CD4-positive, alpha-beta T cell treated with Interleukin-15 for 1 hour (primary cell): ENCODE results near the gene FAM83G.

ENCODE experiments used
- DNase-seq: peaks from one replicate; pipeline ENCODE4 v3.0.0-alpha.2; 2020

The FAM83G gene

DNA sequence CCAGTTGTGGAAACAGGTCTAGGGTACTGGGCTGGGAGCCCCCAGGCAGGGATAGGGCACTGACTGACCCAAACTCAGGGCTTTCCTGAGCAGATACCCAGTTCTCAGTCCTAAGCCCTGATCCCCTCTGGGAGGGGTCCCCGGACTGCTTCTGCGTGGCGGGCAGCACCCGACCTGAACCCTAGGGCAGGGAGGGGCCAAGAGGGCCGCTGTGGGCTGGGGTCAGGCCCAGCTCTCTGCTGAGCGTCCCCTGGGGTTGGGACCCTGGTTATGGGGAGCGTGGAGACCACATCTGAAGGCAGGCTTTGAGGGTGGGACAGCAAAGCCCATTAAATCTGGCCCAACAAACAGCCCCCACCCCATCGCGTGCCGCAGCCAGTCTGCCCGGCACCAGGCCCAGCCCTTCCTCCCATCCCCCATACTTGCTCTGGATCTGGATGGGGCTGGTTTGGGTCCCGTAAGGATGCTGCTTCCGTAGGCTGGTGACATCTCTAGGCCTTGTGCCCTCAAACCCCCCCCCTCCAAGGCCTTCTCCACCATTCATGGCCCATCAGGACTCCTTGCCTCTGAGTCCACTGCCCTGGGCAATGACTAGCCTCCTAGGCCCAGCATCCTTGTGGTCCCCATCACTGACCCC is 691 bp upstream of the FAM83G start:
- no peak for DNase-seq

DNA sequence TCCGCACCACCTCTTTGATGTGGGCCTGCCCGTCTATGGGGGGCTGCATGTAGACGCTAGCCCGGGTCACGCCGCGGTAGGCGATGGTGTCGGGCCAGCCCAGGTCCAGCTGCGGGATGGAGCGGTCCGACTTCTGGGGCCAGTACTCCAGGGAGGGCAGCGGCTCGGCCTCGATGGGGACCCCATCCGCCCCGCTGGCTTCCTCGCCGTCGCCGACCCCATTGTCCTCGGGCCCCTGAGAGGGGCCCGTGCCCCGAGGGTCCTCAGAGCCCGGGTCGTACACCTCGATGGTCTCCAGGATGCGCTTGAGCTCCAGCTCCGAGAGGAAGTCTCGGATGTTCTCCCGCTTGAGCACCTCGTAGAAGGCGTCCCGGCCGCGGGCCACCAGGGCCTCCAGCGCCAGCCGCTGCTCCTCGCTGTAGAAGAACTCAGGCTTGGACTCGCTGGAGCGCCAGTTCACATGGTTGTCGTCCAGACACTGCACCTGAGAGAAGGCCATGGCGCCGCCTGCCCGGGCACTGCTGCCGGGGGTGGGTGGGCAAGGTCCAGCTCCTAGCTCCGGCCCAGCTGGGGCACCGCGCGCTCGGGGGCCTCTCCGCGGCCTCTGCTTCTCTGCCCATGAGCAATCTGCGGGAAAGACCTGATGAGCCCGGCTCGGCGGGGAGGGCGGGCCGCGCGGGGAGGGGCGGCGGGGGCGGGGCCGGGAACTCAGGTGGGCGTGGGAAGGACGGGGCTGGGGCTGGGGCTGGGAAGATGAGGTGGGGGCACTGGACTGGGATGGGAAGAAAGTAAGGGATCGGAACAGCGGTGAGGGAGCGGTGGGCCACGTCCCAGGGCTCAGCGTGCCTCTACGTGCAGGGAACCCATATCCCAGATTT is 782 bp downstream of the FAM83G start:
- DNase-seq, result no peak

DNA sequence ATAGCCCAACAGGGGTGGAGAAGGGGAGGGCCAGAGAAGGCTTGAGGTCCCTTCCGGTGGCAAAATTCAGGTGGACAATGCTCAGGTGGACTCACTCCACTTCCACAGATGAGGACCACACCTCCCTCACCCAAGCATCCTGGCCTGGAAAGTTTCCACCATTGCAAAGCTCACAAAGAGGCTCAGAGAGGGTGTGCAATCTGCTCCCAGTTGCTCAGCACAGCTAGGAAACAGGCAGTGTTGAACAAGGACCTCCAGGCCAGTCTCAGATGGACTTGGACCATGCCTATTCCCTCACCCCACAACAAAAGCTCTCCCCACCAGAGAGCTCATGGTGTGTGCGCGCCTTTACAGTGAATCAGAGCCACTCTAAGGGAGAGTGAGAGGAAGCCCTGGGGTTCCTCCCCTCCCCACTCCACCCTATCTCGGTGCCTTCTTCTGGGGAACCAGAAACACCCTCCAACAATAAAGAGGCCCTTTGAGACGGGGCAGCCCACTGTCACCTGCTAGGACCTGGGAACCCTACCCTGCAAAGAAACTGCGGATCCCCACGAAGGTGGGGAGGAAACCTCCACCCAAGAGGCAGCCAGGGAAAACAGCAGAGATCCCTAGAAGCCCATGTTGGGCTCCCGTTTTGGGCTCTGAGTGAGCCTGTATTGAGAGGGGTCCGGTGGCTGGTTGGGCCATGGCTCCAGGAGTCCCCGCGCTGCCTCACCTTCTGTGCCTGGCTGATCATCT is 1.6 kb downstream of the FAM83G start:
- no peak for DNase-seq

DNA sequence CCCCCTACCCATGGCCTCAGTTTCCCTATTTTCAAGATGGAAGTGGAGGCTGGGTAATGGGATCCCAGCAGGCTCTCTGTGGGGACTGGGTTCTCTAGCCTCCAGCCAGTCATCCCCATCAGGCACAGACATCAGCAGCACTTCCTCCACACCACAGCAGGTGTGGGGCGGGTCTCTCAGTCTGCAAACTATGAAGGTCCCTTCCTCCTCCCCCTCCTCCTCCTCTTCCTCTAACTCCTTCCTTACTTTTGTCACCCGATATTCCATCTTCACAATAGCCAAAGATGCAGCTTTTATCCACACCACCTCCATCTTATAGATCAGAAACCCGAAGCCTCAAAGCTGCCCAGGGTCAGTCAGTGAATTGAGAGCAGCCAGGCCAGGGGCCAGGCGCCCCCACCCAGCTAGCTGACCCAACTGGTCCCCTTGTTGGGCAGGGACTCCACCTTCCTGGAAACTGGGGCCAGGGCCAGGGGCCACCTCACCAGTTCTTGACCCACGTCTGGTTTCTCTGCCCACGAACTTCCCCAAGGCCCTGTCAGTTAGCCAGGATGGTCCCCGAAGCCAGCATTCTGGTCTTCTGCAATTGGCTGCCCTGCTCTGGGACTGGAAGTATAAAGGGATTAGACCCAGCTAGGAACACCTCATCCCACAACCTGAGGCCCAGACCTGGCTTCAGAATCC is 2.5 kb downstream of the FAM83G start:
- DNase-seq, result no peak

DNA sequence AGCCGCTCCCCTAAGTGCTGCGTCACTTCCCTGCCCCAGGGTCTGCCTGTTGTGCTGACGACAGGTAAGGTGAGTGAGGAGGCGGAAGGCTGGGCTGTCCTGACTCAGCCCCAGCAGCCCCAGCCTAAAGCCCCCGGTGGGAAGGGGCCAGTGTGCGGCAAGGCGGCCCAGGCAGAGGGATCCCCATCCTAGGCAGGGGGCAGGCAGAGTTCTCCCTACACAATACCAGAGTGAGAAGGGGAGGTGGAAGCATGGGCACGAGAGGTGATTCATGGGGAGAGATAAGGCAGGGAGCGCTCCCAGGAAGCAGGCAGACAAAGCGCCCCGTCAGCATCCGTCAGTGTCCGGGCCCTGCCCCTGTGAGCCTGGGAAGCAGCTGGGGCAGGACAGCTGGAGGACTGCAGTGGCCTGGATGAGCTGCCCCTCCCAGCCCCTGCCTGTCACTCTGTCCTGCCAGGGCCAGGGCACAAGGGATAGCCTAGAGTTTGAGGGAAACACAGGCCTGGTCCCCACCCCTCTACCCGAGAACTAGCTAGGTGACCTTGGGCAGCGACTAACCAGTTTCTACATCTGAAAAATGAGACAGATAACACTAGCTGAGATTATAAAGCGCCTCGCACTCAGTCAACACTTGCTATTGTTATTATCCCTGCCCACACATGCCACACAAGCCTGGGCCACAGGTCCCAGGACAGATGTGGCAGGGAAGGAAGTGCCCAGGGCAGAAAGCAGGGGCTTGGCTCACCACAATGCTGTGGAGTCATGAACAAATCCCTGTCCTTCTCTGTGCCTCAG is 3.8 kb downstream of the FAM83G start:
- no peak for DNase-seq

DNA sequence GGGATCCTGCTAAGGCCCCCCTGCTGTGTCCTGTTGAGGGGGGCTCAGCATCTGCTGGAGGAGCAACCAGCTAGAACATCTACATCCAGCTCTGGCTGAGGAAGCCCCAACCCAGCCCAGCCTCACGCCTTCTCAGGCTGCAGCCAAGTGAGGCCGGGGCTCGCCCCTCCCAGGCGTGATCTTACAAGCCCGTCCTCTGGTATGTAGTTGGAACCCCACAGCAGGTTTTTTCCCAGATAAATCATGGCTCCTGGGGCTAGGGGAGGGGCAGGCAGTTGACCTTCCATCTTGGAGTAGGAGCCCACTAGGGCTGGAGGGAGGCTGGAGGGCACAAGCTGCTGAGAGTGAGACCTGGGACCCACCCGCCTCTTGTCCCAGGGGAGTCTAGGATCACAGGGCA is 4.7 kb downstream of the FAM83G start:
- no peak for DNase-seq

DNA sequence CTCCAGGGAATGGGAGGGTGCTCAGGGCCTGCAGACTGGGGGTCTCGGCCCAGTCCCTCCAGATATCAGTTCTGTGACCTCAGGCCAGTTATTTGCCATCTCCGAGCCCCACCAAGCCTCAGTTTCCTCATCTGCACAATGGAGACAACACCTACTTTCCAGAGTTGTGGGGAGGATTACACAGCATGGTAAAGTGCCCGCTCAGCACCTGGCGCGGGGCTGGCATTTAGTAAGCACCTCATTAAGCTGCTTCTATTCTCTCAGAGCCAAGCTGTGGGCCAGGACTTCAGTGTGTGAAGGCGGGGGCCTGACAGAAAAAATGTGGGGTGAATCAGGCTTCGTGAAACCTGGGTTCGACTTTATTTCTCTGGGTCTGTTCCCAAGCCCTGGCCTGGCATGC is 5.2 kb downstream of the FAM83G start:
- no peak for DNase-seq

DNA sequence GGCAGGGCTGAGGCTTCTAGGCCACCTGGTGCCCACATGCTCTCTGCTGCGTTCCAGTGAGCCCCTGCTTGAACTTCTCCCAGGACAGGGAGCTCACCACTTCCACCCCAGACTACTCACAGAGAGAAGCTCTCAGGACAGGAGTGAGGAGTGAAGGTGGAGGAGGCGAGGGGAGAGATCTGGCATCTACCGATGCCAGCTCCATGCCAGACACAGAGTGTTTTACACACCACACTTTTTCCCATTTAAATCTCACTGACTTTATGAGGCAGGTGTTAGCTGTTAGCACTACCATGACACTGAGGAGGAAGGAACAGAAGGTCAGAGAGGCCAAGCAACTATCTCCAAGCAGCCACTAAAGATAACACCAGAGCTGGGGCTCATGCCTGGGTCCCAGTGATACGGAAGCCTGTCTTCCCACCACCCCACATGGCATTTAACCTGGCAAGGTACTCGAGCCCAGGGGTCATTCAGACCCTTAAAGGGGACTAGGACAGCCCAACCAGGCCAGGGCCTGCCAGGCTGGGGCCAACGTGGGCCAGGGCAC is 6.8 kb downstream of the FAM83G start:
- DNase-seq, result no peak

DNA sequence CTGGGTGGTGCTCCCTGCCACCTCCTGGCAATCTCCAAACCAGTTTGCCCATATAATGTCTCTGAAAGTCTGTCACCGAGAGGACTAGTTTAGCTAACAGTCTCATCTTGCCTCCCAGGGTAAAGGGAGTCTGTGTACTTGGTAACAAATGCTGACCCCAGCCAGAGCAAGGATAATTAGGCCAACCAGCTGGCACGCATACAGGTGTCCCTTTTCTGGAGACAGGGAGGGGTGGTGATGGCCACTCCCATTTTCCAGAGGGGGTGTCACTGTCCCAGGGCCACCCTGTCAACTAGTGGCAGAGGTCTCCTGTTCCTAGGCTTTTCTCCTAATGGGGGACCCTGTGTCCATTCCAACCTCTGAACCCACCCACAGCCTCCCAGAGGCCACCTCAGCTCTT is 8.1 kb downstream of the FAM83G start:
- no peak for DNase-seq

DNA sequence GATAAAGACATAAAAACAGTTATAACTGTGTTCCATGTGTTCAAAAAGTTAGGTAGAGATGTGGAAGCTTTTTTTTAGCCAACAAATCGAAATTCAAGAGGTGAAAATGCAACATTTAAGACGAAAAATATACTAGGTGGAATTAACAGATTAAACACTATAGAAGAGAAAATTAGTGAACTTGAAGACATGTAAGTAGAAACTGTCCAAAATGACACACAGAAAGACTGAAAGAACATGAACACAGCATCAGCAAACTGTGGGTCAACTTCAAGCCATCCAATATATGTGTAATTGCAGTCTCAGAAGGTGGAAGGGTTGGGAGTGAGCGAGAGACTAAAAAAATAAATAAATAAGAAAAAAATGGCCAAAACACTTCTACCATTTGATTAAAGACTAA is 9.3 kb downstream of the FAM83G start:
- no peak for DNase-seq

DNA sequence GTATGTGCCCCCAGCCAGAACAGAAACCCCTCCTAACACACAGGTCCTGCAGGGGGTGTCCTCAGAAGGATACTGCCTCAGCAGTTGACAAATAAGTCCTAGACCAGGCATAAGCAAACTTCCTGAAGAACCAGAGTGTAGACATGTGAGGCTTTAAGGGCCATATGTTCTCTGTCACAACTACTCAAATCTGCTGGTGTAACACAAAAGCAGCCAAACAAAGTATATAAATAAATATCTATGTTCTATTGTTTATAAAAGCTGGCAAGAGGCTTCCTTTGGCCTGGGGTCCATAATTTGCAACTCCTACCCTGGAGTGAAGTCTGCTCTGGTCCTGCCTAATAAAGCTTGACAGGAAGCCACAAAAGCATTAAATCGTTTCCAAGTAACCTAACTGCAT is 9.9 kb downstream of the FAM83G start:
- no peak for DNase-seq

DNA sequence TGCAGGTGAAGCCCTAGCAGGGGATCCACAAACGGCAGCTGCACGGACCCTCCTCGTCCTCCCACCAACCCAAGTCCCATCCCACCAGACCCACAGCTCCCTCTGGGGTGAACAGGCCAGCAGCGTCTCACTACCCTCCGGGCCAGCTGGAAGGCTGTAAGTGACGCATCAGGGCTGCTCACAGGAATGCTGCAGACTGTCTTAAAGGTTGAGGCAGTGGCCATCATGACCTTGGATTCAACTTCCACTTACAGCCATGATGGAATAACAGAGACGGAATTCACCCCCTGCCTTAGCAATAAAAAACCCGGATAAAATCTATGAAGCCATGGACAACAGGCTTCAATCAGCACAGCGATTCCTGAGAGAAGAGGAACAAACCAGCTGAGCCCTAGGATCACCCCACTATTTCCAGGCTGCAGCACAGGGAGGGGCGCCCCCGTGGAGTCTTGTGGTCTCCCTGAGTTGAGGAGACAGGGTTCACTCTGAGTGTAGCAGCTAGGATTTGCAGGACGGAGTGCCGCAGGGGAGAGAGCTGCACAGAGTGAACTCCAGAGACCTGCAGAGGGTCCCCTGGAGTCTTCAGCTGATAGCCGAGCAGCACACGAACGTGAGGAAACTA is 10.5 kb downstream of the FAM83G start:
- no peak for DNase-seq

DNA sequence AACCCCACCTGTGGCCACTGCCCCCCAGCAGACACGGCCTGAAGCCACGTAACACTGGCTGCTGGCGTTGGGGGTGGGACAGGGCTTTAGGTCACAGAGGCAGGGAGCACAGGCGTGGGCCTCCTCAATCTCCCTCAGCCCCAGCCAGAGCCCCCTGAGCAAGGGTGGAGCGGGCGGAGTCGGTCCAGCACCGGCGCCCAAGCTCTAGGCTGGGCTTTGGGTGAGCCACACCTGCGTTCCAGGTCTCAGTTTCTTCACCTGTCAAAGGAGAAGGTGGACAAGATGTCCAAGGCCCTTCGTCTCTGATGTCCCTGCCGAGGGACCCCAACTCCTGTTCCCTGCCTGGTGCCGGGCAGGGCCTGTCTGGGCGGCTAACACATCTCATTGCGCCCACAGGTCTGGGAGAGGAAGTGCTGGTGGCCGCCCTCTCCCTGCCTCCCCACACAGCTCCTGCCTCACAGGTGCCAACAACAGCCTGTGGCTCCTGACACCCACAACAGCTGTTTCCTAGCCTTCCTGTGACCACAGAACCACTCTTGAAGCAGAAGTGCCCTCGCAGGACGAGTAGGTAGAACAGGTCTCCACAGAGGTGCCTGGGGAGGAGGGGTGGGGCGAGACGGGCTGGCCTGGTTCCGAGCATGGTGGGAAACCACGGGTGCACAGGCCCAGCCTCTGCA is 12.0 kb downstream of the FAM83G start:
- DNase-seq, result peak; percentile 71

DNA sequence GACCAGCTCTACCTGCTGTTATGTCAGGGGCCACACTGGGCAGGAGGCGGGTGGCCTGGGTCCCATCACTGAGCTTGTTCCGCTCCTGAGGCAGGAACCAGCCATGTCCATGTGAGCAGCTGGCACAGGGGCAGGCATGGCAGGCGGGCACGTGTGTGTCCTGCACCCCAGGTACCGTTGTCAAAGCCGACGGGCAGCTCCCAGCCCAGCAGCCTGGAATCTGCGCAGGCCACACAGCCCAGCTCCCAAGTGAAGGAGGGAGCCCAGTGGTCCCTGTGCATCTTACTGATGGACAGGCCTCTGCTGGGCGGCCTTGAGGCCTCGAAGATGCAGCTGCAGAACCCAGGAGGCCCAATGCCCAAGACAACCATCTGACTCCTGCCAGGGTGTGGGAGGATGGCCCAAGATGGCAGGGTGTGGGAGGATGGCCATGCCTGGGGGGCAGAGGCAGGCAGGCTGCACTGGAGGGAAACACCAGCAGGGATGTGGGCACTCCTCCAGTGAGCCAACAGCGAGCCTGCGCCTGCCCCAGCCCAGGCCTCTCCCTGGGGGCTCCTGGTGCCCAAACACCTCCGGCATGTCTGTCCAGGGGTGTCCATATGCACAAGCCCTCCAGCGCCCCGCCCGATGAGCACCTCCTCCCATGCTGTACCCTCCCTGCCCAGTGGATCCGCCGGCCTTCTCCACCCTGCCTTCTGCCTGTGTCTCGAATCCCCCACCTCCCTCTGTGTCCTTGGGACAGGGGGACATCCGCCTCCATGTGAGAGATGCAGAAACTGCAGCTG is 12.8 kb downstream of the FAM83G start:
- no peak for DNase-seq

DNA sequence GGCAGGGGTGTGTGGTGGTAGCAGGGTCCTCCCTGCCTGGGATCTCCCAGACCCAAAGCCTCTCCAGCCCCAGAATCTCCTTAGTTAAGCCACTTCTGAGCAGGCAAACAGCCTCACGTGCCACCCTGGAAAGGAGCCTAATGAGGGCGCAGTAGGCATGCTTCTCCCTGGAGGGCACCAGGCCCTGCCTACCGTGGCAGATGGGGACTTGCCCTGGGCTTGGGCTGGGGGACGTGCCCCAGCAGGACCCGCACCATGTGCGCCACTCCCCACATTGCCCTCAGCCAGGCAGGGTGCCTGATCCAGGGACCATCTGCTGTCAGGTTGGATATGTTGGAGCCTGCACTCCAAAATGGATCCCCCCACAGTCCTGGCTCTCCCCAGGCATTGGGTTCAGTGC is 14.2 kb downstream of the FAM83G start:
- no peak for DNase-seq

DNA sequence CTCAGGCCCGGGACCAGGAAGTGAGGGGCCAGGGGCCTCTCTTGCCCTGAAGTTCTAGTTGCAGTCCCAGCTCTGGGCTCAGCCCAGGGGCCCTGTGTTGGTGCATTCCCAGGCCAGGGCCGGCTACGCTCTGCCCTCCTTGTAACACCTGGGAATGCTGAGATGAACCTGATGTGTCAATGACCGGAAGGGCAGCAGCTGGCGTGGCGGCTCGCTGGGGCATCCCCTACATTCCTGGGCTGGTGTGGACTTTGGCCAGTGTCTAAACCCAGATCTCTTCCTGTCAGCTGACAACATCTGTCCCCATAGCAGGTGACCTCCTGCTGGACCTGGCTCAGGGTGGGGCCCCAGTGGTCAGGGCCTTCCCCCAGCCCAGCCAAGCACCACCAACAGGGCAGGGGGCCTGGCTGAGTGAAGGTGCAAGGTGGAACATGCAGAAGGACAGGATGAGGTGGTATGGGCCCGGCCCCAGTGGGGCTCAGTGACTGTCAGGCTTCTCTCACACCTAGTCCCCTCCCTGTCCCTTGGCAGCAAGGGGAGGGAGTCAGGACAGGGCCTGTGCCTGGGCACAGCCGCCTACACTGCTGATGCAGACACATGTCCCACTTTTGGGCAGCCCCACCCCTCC is 15.9 kb downstream of the FAM83G start:
- DNase-seq, result no peak

DNA sequence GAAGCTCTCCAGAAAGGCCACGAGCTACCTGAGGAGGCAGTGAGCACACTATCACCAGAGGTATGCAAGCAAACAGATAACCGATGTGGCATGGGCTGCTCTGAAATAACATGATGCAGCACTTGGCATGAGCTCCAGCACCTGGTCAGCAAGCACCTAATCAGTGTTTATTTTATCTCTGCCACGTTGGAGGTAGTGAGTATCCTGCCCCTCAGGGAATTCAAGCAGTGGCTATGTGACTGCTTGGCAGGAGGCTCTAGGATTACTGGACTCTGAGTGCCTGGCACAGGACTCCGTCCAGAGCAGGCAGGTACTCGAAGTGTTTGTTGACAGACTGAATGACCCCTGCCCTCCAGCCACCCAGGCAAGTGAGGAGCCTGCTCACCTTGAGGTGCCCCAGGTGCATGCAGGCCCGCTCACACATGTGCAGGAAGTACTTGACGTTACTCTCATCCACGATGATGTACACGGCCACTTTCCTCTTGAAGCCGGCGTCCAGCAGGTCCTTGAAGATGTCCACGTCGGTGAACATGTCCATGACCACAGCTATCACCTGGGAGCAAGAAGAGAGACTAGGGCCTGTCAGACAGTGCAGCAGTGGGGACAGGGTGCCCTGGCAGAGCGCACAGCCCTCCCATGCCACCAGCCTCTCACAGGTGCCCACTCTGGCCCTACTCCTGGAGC is 16.6 kb downstream of the FAM83G start:
- DNase-seq, result no peak

DNA sequence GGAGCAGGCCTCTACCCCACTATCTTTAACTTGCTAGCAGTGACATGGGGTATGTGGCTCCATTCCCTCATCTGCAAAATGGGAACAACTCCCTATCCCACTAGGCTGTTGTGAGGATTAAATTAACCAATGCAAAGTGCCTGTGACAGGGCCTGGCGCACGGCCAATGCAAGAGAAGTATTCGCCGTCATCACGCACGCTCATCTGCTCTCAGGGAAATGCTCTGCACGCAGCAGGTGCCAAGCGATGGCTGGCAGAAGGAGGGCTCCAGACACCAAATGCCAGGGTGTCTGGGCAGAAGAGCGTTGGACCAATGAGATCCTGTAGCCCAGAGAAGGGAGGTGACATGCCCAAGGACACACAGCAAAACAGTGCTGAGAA is 17.3 kb downstream of the FAM83G start:
- no peak for DNase-seq

DNA sequence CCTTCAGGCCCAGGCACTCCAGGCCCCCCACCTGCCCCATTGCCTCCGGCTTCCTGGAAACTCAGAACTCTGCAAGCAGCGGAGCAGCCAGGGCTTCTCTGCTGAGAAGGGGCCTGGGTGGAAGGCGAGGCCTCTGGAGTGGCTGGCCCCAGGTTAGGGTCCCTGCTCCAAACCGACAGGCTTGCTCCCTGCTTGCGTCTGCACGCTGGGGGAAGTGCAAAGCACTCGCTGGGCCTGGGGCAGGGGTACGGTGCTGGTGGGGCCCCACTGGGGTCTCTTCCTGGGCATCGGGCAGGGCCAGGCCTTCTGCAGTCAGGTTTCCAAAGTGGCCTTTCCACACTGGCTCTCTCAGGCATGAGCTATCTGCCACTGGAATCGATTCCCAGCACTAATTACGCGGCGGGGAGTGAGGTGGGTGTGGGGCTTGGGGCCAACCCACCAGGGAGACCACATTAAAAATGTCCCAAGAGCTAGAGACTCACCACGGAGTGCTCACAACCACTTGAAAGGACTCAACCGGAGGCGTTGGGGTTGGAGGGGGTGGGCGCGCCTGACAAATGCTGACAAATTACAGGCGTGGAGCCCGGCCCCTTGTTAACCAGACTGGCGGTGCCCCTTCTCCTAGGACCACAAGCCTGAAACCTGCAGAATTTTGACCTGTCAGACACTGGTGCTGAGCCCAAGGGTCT is 17.9 kb downstream of the FAM83G start:
- no peak for DNase-seq
